ENCODE data around the gene TLE3. TPM values are rescaled to one million over a fixed set of nuclear protein-coding genes. Genes with fewer than 3 reads are reported as not detected.

The TLE3 gene
- total and polyA plus RNA-seq, 2 of the 13 experiments (the other 11 are each of a cell fraction or from before 2014, with no cell fraction given) = 11.9 to 13.8 TPM

DNA sequence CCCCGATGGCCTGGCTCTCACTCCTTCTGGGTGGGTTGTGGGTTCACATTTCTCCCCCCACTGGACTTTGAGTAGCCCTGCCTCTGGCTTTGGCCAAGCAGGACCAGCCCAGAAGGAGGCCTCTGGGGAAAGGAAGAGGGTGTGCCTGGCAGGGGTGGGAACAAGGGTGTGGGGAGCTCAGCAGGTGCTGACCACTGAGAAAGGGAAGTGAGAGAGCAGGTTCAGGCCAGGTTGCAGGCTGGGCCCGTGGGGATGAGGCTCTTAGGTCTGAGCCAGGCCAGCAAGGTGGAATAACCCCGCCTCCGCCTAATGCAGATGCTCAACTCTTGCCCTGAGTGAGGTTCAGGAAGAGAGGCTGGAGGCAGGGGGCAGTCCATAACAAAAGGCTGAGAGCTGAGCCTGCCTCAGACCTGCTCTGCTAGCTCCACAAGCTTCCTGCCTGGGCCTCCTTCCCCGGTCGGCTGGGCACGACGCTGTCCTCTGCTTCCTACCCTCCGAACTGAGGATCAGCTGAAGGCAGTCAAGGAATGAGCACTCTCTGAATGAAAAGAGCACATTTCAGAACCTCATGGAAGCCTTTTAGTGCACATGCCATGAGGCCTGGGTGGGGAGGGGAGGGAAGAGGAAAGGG, 82.7 kb downstream of the TLE3 start:
- no peaks in the 10 kb centered on the region for H3K36me3 ChIP-seq (replicated peaks in 1 of 2; ENCODE audit: control insufficient read depth in 1 of 2, insufficient read depth in 2 of 2, low read length in 2 of 2)
- no peaks in the 10 kb centered on the region for H4K20me1 ChIP-seq (ENCODE audit: insufficient read depth, low read length)
- FAIRE-seq (no peak), DNase-seq (ENCODE audit: low spot score) (no peak), ATAC-seq (peak; percentile 41)
- 25% methylated on average over 2 of the region's 9 CpGs for WGBS (ENCODE audit: low lambda C conversion rate)
- TF ChIP-seq, protein P1, sequence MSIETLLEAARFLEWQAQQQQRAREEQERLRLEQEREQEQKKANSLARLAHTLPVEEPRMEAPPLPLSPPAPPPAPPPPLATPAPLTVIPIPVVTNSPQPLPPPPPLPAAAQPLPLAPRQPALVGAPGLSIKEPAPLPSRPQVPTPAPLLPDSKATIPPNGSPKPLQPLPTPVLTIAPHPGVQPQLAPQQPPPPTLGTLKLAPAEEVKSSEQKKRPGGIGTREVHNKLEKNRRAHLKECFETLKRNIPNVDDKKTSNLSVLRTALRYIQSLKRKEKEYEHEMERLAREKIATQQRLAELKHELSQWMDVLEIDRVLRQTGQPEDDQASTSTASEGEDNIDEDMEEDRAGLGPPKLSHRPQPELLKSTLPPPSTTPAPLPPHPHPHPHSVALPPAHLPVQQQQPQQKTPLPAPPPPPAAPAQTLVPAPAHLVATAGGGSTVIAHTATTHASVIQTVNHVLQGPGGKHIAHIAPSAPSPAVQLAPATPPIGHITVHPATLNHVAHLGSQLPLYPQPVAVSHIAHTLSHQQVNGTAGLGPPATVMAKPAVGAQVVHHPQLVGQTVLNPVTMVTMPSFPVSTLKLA (IDR thresholded peaks at IDR 0.05) = peak; percentile 52; the same call in 1 of the 2 replicates
- TF ChIP-seq FOXA1 (IDR thresholded peaks at IDR 0.05) (no peak), FOXA1 (CRISPR knock-in tag; IDR thresholded peaks at IDR 0.05) (no peak)
- no peaks in the 10 kb centered on the region for H3K9me3 ChIP-seq (ENCODE audit: low read length)
- in situ Hi-C loops (cut with HindIII; ENCODE audit: extremely low pct_ligation_motif_present, low pct_unique_long_range_greater_than_20kb) = no loop called here
- intact Hi-C loops (cut with micrococcal nuclease; ENCODE audit: unreplicated experiment) = no loop called here
- H3K4me3 ChIP-seq (replicated peaks in 1 of 3; ENCODE audit: insufficient read depth in 1 of 3, low read depth in 2 of 3, low read length in 3 of 3) = no peak overlapping the region
- BruUV-seq (replicated peaks) = no TSS peak
- H3K27me3 ChIP-seq (ENCODE audit: control insufficient read depth in 1 of 2, insufficient read depth in 2 of 2, low read length in 2 of 2) = peaks cover 10 to 74% of the 10 kb centered on the region in 2 experiments; a peak in 4 of 5 replicates
- H3K9ac ChIP-seq (ENCODE audit: insufficient read depth, low read depth, low read length) = no peak overlapping the region
- H3K4me1 ChIP-seq (ENCODE audit: insufficient read depth, low read length) = no peaks in the 10 kb centered on the region
- POLR2A ChIA-PET = no interaction called here
- no peak overlapping the region for H3K27ac ChIP-seq (ENCODE audit: extremely low read length, insufficient read depth, low read length)
- no peak overlapping the region for H2AFZ ChIP-seq (ENCODE audit: low read length)
- no peak overlapping the region for H3K4me2 ChIP-seq (ENCODE audit: low read depth, low read length)
- CTCF ChIA-PET (ENCODE audit: low intra/inter-chr PET ratio, low total read pairs) = no interaction called here
- no peaks in the 10 kb centered on the region for H3K79me2 ChIP-seq (ENCODE audit: insufficient read depth, low read length)

DNA sequence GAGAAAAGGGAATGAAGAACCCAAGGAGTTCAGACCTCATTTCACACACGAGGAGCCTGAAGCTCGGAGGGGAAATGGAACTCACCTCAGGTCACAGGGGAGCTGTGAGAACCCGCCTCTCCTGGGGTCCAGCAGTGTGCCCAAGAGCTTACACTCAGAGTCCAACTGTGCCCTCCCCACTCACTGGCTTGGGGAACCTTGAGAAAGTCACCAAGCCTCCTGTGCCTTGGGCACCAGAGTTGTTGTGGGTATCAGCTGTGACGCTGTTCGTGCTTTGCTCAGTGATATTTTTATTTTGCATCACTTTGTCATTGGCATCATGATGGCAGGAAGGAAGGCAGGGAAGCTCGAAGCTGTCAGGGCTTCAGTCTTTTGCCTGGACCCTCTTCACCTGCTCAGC, 83.4 kb downstream of the TLE3 start:
- Histone ChIP-seq H3K27ac (ENCODE audit: extremely low read length, insufficient read depth, low read length) (no peak overlapping the region), H3K4me1 (ENCODE audit: insufficient read depth, low read length) (no peaks in the 10 kb centered on the region), H3K4me3 (replicated peaks in 1 of 3; ENCODE audit: insufficient read depth in 1 of 3, low read depth in 2 of 3, low read length in 3 of 3) (no peak overlapping the region), H3K9me3 (ENCODE audit: low read length) (no peaks in the 10 kb centered on the region), H3K36me3 (replicated peaks in 1 of 2; ENCODE audit: control insufficient read depth in 1 of 2, insufficient read depth in 2 of 2, low read length in 2 of 2) (no peaks in the 10 kb centered on the region), H4K20me1 (ENCODE audit: insufficient read depth, low read length) (no peaks in the 10 kb centered on the region), H3K27me3 (ENCODE audit: control insufficient read depth in 1 of 2, insufficient read depth in 2 of 2, low read length in 2 of 2) (peaks cover 10 to 78% of the 10 kb centered on the region in 2 experiments; a peak in 4 of 5 replicates), H3K9ac (ENCODE audit: insufficient read depth, low read depth, low read length) (no peak overlapping the region), H3K4me2 (ENCODE audit: low read depth, low read length) (no peak overlapping the region), H3K79me2 (ENCODE audit: insufficient read depth, low read length) (no peaks in the 10 kb centered on the region), H2AFZ (ENCODE audit: low read length) (no peak overlapping the region)
- DNase-seq (ENCODE audit: low spot score) (no peak), FAIRE-seq (no peak), ATAC-seq (no peak)
- 2% methylated on average over 6 of the region's 6 CpGs for WGBS (ENCODE audit: low lambda C conversion rate)
- POLR2A ChIA-PET = no interaction called here
- no TSS peak for BruUV-seq (replicated peaks)
- in situ Hi-C loops (cut with HindIII; ENCODE audit: extremely low pct_ligation_motif_present, low pct_unique_long_range_greater_than_20kb) = no loop called here
- CTCF ChIA-PET (ENCODE audit: low intra/inter-chr PET ratio, low total read pairs) = no interaction called here
- intact Hi-C loops (cut with micrococcal nuclease; ENCODE audit: unreplicated experiment) = no loop called here
- TF ChIP-seq ZNF33B (CRISPR knock-in tag; IDR thresholded peaks at IDR 0.05) (no peak), KDM2A (CRISPR knock-in tag; IDR thresholded peaks at IDR 0.05; ENCODE audit: borderline replicate concordance, low read depth) (no peak), NCOA1 (CRISPR knock-in tag; IDR thresholded peaks at IDR 0.05) (no peak), ARNTL (CRISPR knock-in tag; IDR thresholded peaks at IDR 0.05) (no peak), CREM (IDR thresholded peaks at IDR 0.05) (no peak), CREM (CRISPR knock-in tag; IDR thresholded peaks at IDR 0.05) (no peak), KLF11 (CRISPR knock-in tag; IDR thresholded peaks at IDR 0.05) (no peak), ZNF136 (CRISPR knock-in tag; IDR thresholded peaks at IDR 0.05; ENCODE audit: low read depth) (no peak), ZNF792 (CRISPR knock-in tag; IDR thresholded peaks at IDR 0.05) (no peak), NFKBIZ (CRISPR knock-in tag; IDR thresholded peaks at IDR 0.05) (no peak), PHF20 (CRISPR knock-in tag; IDR thresholded peaks at IDR 0.05) (no peak), ZNF264 (CRISPR knock-in tag; IDR thresholded peaks at IDR 0.05) (no peak)
- TF ChIP-seq, protein P2, sequence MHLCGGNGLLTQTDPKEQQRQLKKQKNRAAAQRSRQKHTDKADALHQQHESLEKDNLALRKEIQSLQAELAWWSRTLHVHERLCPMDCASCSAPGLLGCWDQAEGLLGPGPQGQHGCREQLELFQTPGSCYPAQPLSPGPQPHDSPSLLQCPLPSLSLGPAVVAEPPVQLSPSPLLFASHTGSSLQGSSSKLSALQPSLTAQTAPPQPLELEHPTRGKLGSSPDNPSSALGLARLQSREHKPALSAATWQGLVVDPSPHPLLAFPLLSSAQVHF (CRISPR knock-in tag; IDR thresholded peaks at IDR 0.05) = no peak
- TF ChIP-seq, protein P3, sequence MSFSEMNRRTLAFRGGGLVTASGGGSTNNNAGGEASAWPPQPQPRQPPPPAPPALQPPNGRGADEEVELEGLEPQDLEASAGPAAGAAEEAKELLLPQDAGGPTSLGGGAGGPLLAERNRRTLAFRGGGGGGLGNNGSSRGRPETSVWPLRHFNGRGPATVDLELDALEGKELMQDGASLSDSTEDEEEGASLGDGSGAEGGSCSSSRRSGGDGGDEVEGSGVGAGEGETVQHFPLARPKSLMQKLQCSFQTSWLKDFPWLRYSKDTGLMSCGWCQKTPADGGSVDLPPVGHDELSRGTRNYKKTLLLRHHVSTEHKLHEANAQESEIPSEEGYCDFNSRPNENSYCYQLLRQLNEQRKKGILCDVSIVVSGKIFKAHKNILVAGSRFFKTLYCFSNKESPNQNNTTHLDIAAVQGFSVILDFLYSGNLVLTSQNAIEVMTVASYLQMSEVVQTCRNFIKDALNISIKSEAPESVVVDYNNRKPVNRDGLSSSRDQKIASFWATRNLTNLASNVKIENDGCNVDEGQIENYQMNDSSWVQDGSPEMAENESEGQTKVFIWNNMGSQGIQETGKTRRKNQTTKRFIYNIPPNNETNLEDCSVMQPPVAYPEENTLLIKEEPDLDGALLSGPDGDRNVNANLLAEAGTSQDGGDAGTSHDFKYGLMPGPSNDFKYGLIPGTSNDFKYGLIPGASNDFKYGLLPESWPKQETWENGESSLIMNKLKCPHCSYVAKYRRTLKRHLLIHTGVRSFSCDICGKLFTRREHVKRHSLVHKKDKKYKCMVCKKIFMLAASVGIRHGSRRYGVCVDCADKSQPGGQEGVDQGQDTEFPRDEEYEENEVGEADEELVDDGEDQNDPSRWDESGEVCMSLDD (CRISPR knock-in tag; IDR thresholded peaks at IDR 0.05; ENCODE audit: borderline replicate concordance) = no peak
